Measurements from ENCODE around the gene SEMA6A.

Gene SEMA6A

DNA sequence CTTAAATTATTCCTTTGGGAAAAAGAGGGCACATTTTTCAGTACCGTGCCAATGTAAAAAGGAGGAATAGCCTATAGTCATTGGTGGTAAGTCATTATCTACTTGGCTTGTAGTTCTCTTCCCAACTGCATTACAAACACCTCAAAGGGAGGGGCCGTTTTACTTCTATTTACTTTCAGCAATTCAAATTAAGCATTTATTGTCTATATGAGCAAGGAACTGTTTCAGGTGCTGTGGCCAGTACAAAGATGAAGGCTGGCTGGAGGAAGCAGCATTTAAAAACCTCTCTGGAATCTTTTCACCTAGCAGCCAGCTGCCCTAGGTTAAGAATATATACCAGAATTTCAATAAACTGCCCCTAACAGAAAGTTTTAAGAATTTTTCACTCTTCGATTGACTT is 48.9 kb downstream of the SEMA6A start:
- no peak for ATAC-seq

GRCh38 chr5:116524966-116525365 is 49.7 kb downstream of the SEMA6A start:
- TF ChIP-seq ISL1 (CRISPR knock-in tag; IDR thresholded peaks at IDR 0.05) = no peak
- TF ChIP-seq, protein P1, sequence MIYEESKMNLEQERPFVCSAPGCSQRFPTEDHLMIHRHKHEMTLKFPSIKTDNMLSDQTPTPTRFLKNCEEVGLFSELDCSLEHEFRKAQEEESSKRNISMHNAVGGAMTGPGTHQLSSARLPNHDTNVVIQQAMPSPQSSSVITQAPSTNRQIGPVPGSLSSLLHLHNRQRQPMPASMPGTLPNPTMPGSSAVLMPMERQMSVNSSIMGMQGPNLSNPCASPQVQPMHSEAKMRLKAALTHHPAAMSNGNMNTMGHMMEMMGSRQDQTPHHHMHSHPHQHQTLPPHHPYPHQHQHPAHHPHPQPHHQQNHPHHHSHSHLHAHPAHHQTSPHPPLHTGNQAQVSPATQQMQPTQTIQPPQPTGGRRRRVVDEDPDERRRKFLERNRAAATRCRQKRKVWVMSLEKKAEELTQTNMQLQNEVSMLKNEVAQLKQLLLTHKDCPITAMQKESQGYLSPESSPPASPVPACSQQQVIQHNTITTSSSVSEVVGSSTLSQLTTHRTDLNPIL (CRISPR knock-in tag; IDR thresholded peaks at IDR 0.05; ENCODE audit: low read depth) = no peak
- no peak for TF ChIP-seq OSR1 (CRISPR knock-in tag; IDR thresholded peaks at IDR 0.05)
- TF ChIP-seq ZNF70 (CRISPR knock-in tag; IDR thresholded peaks at IDR 0.05) = no peak
- TF ChIP-seq, protein P2, sequence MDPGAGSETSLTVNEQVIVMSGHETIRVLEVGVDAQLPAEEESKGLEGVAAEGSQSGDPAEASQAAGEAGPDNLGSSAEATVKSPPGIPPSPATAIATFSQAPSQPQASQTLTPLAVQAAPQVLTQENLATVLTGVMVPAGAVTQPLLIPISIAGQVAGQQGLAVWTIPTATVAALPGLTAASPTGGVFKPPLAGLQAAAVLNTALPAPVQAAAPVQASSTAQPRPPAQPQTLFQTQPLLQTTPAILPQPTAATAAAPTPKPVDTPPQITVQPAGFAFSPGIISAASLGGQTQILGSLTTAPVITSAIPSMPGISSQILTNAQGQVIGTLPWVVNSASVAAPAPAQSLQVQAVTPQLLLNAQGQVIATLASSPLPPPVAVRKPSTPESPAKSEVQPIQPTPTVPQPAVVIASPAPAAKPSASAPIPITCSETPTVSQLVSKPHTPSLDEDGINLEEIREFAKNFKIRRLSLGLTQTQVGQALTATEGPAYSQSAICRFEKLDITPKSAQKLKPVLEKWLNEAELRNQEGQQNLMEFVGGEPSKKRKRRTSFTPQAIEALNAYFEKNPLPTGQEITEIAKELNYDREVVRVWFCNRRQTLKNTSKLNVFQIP (CRISPR knock-in tag; IDR thresholded peaks at IDR 0.05; ENCODE audit: borderline replicate concordance, low read depth) = no peak
- no peak for TF ChIP-seq TOX (CRISPR knock-in tag; IDR thresholded peaks at IDR 0.05; ENCODE audit: borderline replicate concordance)
- no peak for TF ChIP-seq PPARA (CRISPR knock-in tag; IDR thresholded peaks at IDR 0.05; ENCODE audit: borderline replicate concordance)
- TF ChIP-seq TCF4 (CRISPR knock-in tag; IDR thresholded peaks at IDR 0.05; ENCODE audit: borderline replicate concordance) = no peak
- TF ChIP-seq ZNF8 (CRISPR knock-in tag; IDR thresholded peaks at IDR 0.05) = no peak
- no peak for TF ChIP-seq RARB (CRISPR knock-in tag; IDR thresholded peaks at IDR 0.05)
- ATAC-seq = no peak

More for the DNA sequence above, 48.9 kb downstream of the SEMA6A start:
- TF ChIP-seq PATZ1 (CRISPR knock-in tag; IDR thresholded peaks at IDR 0.05; ENCODE audit: borderline replicate concordance) (no peak), BACH2 (CRISPR knock-in tag; IDR thresholded peaks at IDR 0.05; ENCODE audit: borderline replicate concordance) (no peak), TSHZ2 (CRISPR knock-in tag; IDR thresholded peaks at IDR 0.05) (no peak), ZFP3 (CRISPR knock-in tag; IDR thresholded peaks at IDR 0.05) (no peak), ESRRG (CRISPR knock-in tag; IDR thresholded peaks at IDR 0.05) (no peak), SNAI2 (CRISPR knock-in tag; IDR thresholded peaks at IDR 0.05) (no peak), ARNTL (CRISPR knock-in tag; IDR thresholded peaks at IDR 0.05; ENCODE audit: borderline replicate concordance, low read depth) (no peak), ZNF8 (CRISPR knock-in tag; IDR thresholded peaks at IDR 0.05) (no peak), ZNF70 (CRISPR knock-in tag; IDR thresholded peaks at IDR 0.05) (no peak), OSR1 (CRISPR knock-in tag; IDR thresholded peaks at IDR 0.05) (no peak), ISL1 (CRISPR knock-in tag; IDR thresholded peaks at IDR 0.05) (no peak), TCF4 (CRISPR knock-in tag; IDR thresholded peaks at IDR 0.05; ENCODE audit: borderline replicate concordance) (no peak)
- TF ChIP-seq, protein P1 (CRISPR knock-in tag; IDR thresholded peaks at IDR 0.05; ENCODE audit: low read depth) = no peak
- TF ChIP-seq, protein P2 (CRISPR knock-in tag; IDR thresholded peaks at IDR 0.05; ENCODE audit: borderline replicate concordance, low read depth) = no peak
